NCI-H510A (cell line): ENCODE results near the gene ADAD2.
A peak's percentile ranks its signal among the peaks of the same experiment; 100 is the strongest.

Experiments
- DNase-seq: peaks from one replicate; lab custom pipeline; 2025; lab: John Stamatoyannopoulos, UW

ADAD2 gene

GRCh38 chr16:84176192-84177053 lies 14.5 kb upstream of the ADAD2 start:
- no peak for DNase-seq

GRCh38 chr16:84177741-84178073 lies 13.2 kb upstream of the ADAD2 start:
- no peak for DNase-seq

GRCh38 chr16:84178146-84178765 lies 12.7 kb upstream of the ADAD2 start:
- no peak for DNase-seq

- no peak for DNase-seq
Observed at GRCh38 chr16:84178892-84179611, 11.9 kb upstream of the ADAD2 start.

GRCh38 chr16:84179612-84180320 lies 11.2 kb upstream of the ADAD2 start:
- no peak for DNase-seq

- DNase-seq: no peak
Observed at GRCh38 chr16:84180519-84181140, 10.3 kb upstream of the ADAD2 start.

GRCh38 chr16:84181144-84181915 lies 9.6 kb upstream of the ADAD2 start:
- DNase-seq: no peak

GRCh38 chr16:84182104-84182503 lies 8.9 kb upstream of the ADAD2 start:
- no peak for DNase-seq

- DNase-seq: no peak
Observed at GRCh38 chr16:84182680-84183571, 8.0 kb upstream of the ADAD2 start.

- no peak for DNase-seq
Observed at GRCh38 chr16:84183572-84183875, 7.4 kb upstream of the ADAD2 start.

GRCh38 chr16:84183911-84184591 lies 6.9 kb upstream of the ADAD2 start:
- DNase-seq: no peak

- DNase-seq: no peak
Observed at GRCh38 chr16:84184775-84185174, 6.2 kb upstream of the ADAD2 start.

- DNase-seq: peak; percentile 74
Observed at GRCh38 chr16:84186685-84187437, 4.1 kb upstream of the ADAD2 start, which contains the start of gene TAF1C. TAF1C (minus strand) TSS chr16:84187057; CDS start chr16:84184988, 2,069 bp downstream.

GRCh38 chr16:84191466-84191865 lies 509 bp downstream of the ADAD2 start:
- DNase-seq: no peak

GRCh38 chr16:84193480-84193879 lies 2.5 kb downstream of the ADAD2 start:
- DNase-seq: no peak

GRCh38 chr16:84194018-84194417 lies 3.1 kb downstream of the ADAD2 start:
- DNase-seq: no peak

- DNase-seq: no peak
Observed at GRCh38 chr16:84194470-84195200, 3.7 kb downstream of the ADAD2 start.
